HPDE6-E6E7 (cell line): ENCODE measurements around the gene NGEF.
A peak's percentile ranks its signal among the peaks of the same experiment; 100 is the strongest.
"Not testable (repeated sequence)": the region's sequence is repeated elsewhere in the genome, so short reads cannot be mapped to it uniquely, and the experiment has no call there.

Experiments used
- DNase-seq: peaks from one replicate; pipeline ENCODE4 v3.0.0; 2011; ENCODE audit warnings: missing footprints; ENCODE audit errors: extremely low spot score

Gene NGEF

GRCh38 chr2:232927032-232927792, 85.8 kb downstream of the NGEF start:
- no peak for DNase-seq

- DNase-seq = no peak
These were observed 86.6 kb downstream of the NGEF start for GRCh38 chr2:232926431-232926939.

- DNase-seq = no peak
These were observed 87.3 kb downstream of the NGEF start for GRCh38 chr2:232925821-232926156.

GRCh38 chr2:232925153-232925820, 87.8 kb downstream of the NGEF start:
- DNase-seq = no peak

- no peak for DNase-seq
These were observed 88.6 kb downstream of the NGEF start for GRCh38 chr2:232924433-232924832.

GRCh38 chr2:232920760-232921159, 92.3 kb downstream of the NGEF start:
- no peak for DNase-seq

GRCh38 chr2:232920055-232920454, 93.0 kb downstream of the NGEF start:
- DNase-seq = no peak

- no peak for DNase-seq
These were observed 93.9 kb downstream of the NGEF start for GRCh38 chr2:232919141-232919540.

- DNase-seq = no peak
These were observed 99.2 kb downstream of the NGEF start for GRCh38 chr2:232913903-232914302.

GRCh38 chr2:232911712-232912277, 101.3 kb downstream of the NGEF start:
- no peak for DNase-seq

GRCh38 chr2:232910376-232910775, 102.7 kb downstream of the NGEF start:
- DNase-seq = no peak

- DNase-seq = no peak
These were observed 104.4 kb downstream of the NGEF start for GRCh38 chr2:232908695-232909094.

GRCh38 chr2:232907718-232908085, 105.4 kb downstream of the NGEF start:
- DNase-seq = not testable (repeated sequence)

GRCh38 chr2:232906867-232907717, 106.0 kb downstream of the NGEF start:
- not testable (repeated sequence) for DNase-seq

GRCh38 chr2:232903989-232904388, 109.1 kb downstream of the NGEF start:
- no peak for DNase-seq

- DNase-seq = peak; percentile 97
These were observed 111.1 kb downstream of the NGEF start for GRCh38 chr2:232901736-232902578.

GRCh38 chr2:232900811-232901735, 112.0 kb downstream of the NGEF start:
- DNase-seq = no peak

- no peak for DNase-seq
These were observed 114.2 kb downstream of the NGEF start for GRCh38 chr2:232898592-232899543.
